AG10803 (cell line): Measurements from ENCODE around the gene CTNNA2.

Experiments
- DNase-seq: peaks from one replicate; pipeline ENCODE4 v3.0.0; 2010; ENCODE audit warnings: low read depth
- H3K4me3 ChIP-seq: 2 replicates; pipeline ENCODE4 v1.5.1; 2011; ENCODE audit warnings: mild to moderate bottlenecking, low read length, control low read depth
- TF ChIP-seq, protein P1 (sequence below): conservative IDR thresholded peaks from 2 replicates; pipeline ENCODE4 v1.5.1; 2011; ENCODE audit warnings: mild to moderate bottlenecking, low read length, control low read depth, inconsistent platforms

CTNNA2 gene

DNA sequence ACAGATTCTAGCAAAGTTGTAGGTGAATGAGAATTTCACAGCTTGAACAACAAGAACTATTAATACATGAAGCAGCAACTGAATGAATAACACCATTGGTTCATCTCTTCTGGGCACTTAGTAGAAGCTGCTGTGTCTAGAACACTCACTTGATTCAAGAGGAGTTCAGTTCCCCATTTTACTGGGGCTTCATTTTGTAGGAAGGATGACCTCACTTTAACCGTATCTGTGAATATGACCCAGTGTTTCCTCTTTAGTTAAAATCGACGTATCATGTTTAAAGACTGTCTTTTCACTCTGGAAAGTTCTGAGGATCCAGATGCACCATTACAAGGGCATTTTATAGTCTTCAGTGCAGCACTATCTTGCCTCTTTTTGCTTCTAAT lies 743.9 kb downstream of the CTNNA2 start:
- TF ChIP-seq, protein P1, sequence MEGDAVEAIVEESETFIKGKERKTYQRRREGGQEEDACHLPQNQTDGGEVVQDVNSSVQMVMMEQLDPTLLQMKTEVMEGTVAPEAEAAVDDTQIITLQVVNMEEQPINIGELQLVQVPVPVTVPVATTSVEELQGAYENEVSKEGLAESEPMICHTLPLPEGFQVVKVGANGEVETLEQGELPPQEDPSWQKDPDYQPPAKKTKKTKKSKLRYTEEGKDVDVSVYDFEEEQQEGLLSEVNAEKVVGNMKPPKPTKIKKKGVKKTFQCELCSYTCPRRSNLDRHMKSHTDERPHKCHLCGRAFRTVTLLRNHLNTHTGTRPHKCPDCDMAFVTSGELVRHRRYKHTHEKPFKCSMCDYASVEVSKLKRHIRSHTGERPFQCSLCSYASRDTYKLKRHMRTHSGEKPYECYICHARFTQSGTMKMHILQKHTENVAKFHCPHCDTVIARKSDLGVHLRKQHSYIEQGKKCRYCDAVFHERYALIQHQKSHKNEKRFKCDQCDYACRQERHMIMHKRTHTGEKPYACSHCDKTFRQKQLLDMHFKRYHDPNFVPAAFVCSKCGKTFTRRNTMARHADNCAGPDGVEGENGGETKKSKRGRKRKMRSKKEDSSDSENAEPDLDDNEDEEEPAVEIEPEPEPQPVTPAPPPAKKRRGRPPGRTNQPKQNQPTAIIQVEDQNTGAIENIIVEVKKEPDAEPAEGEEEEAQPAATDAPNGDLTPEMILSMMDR: no peak
- DNase-seq: no peak
- no peak overlapping the region for H3K4me3 ChIP-seq

DNA sequence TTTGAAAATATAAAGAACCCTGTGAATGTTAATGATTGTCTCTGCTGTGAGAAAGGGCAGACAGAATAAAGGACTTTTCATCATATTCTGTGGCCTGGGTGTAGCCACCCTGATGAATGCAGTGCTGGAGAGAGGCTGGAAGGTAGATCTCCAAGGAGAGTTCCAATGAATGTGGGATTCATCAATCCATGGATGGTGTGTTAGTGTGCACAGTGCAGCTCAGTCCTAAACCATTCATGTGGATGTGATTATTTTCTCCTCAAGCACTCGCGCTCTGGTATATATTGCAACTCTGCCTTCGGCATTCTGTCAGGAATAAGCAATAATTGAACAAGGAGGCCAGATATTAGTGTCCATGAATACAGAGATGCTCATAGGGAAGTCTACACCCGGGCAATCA lies 744.6 kb downstream of the CTNNA2 start:
- TF ChIP-seq, protein P1: no peak
- H3K4me3 ChIP-seq: no peak overlapping the region
- DNase-seq: no peak

DNA sequence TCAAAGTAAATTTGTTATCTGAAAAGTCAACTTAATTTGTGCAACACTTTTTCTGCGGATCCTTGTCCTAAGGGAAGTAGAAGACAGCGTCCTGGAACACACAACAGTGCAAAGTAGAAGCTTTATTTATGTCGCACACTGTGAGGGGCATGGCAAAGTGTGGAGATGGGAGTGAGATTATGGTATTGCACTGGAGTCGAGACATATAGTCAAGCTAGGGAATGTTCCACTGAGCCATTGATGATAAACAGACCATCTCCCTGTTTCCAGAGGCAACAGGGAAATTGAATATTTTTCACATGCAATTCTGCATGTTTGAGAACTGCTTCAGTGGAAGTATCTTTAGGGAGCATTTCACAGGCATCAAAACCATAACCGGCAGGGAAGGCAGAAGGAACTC lies 745.5 kb downstream of the CTNNA2 start:
- no peak for DNase-seq
- H3K4me3 ChIP-seq: no peak overlapping the region
- TF ChIP-seq, protein P1: no peak

DNA sequence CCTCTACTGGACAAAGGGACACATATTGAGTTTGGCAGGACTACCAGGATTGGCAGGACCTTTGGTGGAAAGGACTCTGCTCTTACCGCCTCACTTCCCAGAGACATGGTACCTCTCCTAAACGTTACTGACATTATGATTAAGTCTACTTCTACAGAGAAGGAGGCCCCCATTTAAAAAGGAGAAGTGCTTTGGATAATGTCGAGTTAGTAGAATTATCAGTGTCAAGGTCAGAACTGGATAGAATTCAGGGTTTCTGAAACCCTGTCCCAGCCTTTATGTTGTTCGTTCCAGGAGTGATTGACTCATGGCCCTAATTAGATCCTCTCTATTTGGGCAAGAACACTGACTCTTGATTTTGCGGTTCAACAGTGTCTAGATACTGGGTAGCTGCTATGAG lies 745.9 kb downstream of the CTNNA2 start:
- no peak for DNase-seq
- TF ChIP-seq, protein P1: no peak
- H3K4me3 ChIP-seq: no peak overlapping the region

DNA sequence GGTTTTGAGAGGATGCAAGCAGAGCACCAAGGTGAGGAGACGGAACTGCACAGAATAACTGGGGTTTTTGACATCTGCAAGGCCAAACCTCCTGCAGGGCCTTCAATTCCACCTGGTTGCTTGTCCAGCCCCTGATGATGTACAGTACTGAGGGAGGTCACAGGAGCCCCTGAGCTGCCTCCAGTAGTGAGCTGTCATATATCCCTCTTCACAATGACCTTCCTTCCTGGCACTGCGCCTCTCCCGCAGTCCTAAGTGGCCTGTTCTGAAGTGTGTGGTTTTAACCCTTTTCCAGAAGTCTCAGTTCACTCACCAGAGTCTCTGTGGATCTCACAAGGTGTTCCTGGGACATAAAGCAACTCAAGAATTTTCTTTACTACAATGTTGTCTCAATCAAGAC lies 746.4 kb downstream of the CTNNA2 start:
- no peak overlapping the region for H3K4me3 ChIP-seq
- TF ChIP-seq, protein P1: no peak
- DNase-seq: no peak

DNA sequence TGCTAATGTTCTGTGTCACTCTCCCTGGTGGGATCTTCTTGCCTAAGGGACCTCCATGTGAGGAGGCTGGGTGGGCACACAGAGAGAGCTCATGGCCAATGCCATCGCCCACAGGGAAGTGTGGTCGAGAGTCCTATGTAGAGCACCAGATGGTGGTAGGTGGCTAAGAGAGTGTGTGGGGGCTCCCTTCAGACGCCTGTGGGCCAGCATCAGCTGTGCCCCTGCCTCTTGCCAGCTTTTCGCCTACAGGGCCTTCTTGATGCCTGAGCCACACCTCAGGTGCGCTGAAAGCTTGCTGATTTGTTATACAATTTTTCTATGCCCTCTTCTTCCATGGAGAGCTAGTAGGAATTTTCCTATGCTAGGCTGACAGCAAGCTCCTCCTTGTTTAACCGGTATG lies 753.4 kb downstream of the CTNNA2 start:
- TF ChIP-seq, protein P1: no peak
- no peak overlapping the region for H3K4me3 ChIP-seq
- no peak for DNase-seq

DNA sequence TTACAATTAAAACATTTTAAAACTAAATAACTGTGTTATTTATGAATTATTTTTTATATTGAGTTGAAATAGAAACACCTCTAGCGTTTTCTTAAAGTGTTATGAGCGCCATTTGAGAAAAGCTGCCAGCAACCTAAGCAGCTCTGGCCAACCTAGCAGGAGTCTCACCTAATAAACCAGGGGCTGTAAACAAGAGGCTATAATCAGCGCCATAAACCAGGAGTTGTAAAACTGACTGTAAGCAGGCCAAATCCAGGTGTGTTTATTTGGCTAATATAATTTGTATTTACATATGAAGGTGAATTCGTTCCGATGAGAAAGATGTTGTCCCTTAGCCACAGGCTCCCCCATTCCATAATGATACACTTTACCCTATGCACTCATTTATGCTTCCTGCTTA lies 757.0 kb downstream of the CTNNA2 start:
- no peak for DNase-seq
- no peak overlapping the region for H3K4me3 ChIP-seq
- TF ChIP-seq, protein P1: no peak
